Nephron progenitor cell (in vitro differentiated cells): ENCODE measurements around the gene IARS1.

Experiments used
- DNase-seq: peaks from one replicate; pipeline ENCODE4 v3.0.0; 2021
- H3K27ac Mint-ChIP-seq: 2 replicates; pipeline ENCODE4 v1.8.0; 2021; ENCODE audit warnings: mild to moderate bottlenecking, moderate library complexity, mixed read lengths
- H3K27me3 Mint-ChIP-seq: 2 replicates; pipeline ENCODE4 v1.8.0; 2021; ENCODE audit warnings: mild to moderate bottlenecking, low read depth, mixed read lengths; ENCODE audit not compliant: poor library complexity
- H3K36me3 Mint-ChIP-seq: 2 replicates; pipeline ENCODE4 v1.8.0; 2021; ENCODE audit warnings: low read depth, mixed read lengths
- H3K4me1 Mint-ChIP-seq: 2 replicates; pipeline ENCODE4 v1.8.0; 2021; ENCODE audit warnings: mixed read lengths
- H3K4me3 Mint-ChIP-seq: 2 replicates; pipeline ENCODE4 v1.8.0; 2021; ENCODE audit warnings: mild to moderate bottlenecking, moderate library complexity, mixed read lengths
- H3K9me3 Mint-ChIP-seq: 2 replicates; pipeline ENCODE4 v1.8.0; 2021; ENCODE audit warnings: mild to moderate bottlenecking, moderate library complexity, mixed read lengths
- TF ChIP-seq, protein P1 (sequence below): fragments of 200-600 bp; sonication (generic); IDR thresholded peaks from 2 replicates; pipeline ENCODE4 v1.5.0; 2021; ENCODE audit warnings: antibody characterized with exemption

Gene IARS1

GRCh38 chr9:92324431-92324830 lies 30.9 kb upstream of the IARS1 start:
- no peaks in the 10 kb centered on the region for H3K9me3 Mint-ChIP-seq
- peaks cover 25% of the 10 kb centered on the region for H3K4me1 Mint-ChIP-seq
- TF ChIP-seq, protein P1, sequence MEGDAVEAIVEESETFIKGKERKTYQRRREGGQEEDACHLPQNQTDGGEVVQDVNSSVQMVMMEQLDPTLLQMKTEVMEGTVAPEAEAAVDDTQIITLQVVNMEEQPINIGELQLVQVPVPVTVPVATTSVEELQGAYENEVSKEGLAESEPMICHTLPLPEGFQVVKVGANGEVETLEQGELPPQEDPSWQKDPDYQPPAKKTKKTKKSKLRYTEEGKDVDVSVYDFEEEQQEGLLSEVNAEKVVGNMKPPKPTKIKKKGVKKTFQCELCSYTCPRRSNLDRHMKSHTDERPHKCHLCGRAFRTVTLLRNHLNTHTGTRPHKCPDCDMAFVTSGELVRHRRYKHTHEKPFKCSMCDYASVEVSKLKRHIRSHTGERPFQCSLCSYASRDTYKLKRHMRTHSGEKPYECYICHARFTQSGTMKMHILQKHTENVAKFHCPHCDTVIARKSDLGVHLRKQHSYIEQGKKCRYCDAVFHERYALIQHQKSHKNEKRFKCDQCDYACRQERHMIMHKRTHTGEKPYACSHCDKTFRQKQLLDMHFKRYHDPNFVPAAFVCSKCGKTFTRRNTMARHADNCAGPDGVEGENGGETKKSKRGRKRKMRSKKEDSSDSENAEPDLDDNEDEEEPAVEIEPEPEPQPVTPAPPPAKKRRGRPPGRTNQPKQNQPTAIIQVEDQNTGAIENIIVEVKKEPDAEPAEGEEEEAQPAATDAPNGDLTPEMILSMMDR: no peak
- H3K4me3 Mint-ChIP-seq: peak overlapping the region; percentile 97
- no peak for DNase-seq
- peaks cover 28% of the 10 kb centered on the region for H3K36me3 Mint-ChIP-seq
- peak overlapping the region; percentile 100 for H3K27ac Mint-ChIP-seq
- H3K27me3 Mint-ChIP-seq: no peaks in the 10 kb centered on the region

GRCh38 chr9:92315456-92315855 lies 22.0 kb upstream of the IARS1 start:
- TF ChIP-seq, protein P1: no peak
- H3K36me3 Mint-ChIP-seq: peaks cover 78% of the 10 kb centered on the region
- no peak overlapping the region for H3K4me3 Mint-ChIP-seq
- H3K27ac Mint-ChIP-seq: no peak overlapping the region
- H3K27me3 Mint-ChIP-seq: no peaks in the 10 kb centered on the region
- H3K9me3 Mint-ChIP-seq: no peaks in the 10 kb centered on the region
- H3K4me1 Mint-ChIP-seq: peaks cover 12% of the 10 kb centered on the region
- no peak for DNase-seq

DNA sequence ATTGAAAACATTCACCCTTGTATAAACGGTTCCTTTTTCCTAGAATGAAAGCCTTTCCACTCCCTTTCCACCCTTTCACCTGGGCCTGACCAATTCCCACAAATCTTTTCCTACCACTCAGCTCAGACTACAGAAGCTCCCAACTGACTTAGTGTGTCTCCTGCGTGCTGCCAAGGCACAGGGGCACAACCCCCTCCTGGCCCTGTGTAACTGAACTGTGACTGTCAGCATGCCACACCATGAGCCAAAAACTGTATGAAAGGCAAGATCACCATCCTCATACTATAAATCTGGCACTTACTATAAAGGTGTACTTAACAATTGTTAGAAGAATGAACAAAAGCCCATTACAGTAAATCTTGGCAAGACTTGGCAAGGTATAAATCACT lies 20.1 kb upstream of the IARS1 start:
- Mint-ChIP-seq H3K27ac (peak overlapping the region; percentile 41), H3K9me3 (no peaks in the 10 kb centered on the region), H3K36me3 (peaks cover 76% of the 10 kb centered on the region), H3K4me3 (no peak overlapping the region), H3K4me1 (peaks cover 12% of the 10 kb centered on the region), H3K27me3 (no peaks in the 10 kb centered on the region)
- no peak for DNase-seq
- TF ChIP-seq, protein P1: no peak

GRCh38 chr9:92312887-92313623 lies 19.6 kb upstream of the IARS1 start:
- H3K9me3 Mint-ChIP-seq: no peaks in the 10 kb centered on the region
- DNase-seq: no peak
- TF ChIP-seq, protein P1: no peak
- peaks cover 12% of the 10 kb centered on the region for H3K4me1 Mint-ChIP-seq
- peak overlapping the region; percentile 41 for H3K27ac Mint-ChIP-seq
- peaks cover 76% of the 10 kb centered on the region for H3K36me3 Mint-ChIP-seq
- H3K4me3 Mint-ChIP-seq: no peak overlapping the region
- no peaks in the 10 kb centered on the region for H3K27me3 Mint-ChIP-seq

- H3K36me3 Mint-ChIP-seq: peaks cover 71% of the 10 kb centered on the region
- peaks cover 12% of the 10 kb centered on the region for H3K4me1 Mint-ChIP-seq
- DNase-seq: no peak
- no peak overlapping the region for H3K27ac Mint-ChIP-seq
- TF ChIP-seq, protein P1: no peak
- no peaks in the 10 kb centered on the region for H3K27me3 Mint-ChIP-seq
- H3K4me3 Mint-ChIP-seq: no peak overlapping the region
- no peaks in the 10 kb centered on the region for H3K9me3 Mint-ChIP-seq
Measured at GRCh38 chr9:92310562-92310961, 17.1 kb upstream of the IARS1 start.

DNA sequence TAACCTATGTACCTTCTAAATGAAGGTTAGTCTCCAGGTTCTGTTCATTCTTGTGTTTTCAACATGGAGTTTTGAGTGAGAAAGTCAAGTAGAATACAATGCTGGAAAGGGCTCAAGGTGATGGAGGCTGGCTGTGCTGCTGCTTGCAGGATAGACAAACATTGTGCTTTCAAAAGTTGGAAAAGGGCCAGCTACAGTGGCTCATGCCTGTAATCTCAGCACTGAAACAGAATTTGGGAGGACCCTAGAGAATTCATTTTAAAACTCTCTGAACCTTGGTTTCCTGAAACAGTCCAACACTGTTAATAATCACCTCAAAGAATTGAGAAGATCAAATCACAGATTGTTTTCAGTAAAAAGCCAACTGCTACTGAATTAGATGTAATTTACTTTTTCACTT lies 15.4 kb upstream of the IARS1 start:
- H3K4me1 Mint-ChIP-seq: peaks cover 12% of the 10 kb centered on the region
- H3K36me3 Mint-ChIP-seq: peaks cover 64% of the 10 kb centered on the region
- H3K4me3 Mint-ChIP-seq: no peak overlapping the region
- H3K9me3 Mint-ChIP-seq: no peaks in the 10 kb centered on the region
- H3K27ac Mint-ChIP-seq: no peak overlapping the region
- TF ChIP-seq, protein P1: no peak
- no peak for DNase-seq
- H3K27me3 Mint-ChIP-seq: no peaks in the 10 kb centered on the region
